ENCODE results near the gene GRIK2.

GRCh38 chr6:101806241-101806640 is 412.7 kb downstream of the GRIK2 start:
- TF ChIP-seq POLR2AphosphoS5 (IDR thresholded peaks at IDR 0.05; ENCODE audit: low read depth, low read length) (no peak), CTCF (IDR thresholded peaks at IDR 0.05) (no peak), SIN3A (IDR thresholded peaks at IDR 0.05; ENCODE audit: borderline replicate concordance, insufficient read depth, low read depth, low read length) (no peak), TCF7L2 (IDR thresholded peaks at IDR 0.05; ENCODE audit: low read depth, low read length) (no peak)
